ENCODE measurements around the gene ALAD. TPM values are rescaled to one million over a fixed set of nuclear protein-coding genes. Genes with fewer than 3 reads are reported as not detected.
A peak's percentile ranks its signal among the peaks of the same experiment; 100 is the strongest.

The ALAD gene
- total and polyA plus RNA-seq, 9 of the 15 experiments (the other 6 are each of a cell fraction or from before 2014, with no cell fraction given) = 1.3 to 12.7 (median 6.8) TPM

DNA sequence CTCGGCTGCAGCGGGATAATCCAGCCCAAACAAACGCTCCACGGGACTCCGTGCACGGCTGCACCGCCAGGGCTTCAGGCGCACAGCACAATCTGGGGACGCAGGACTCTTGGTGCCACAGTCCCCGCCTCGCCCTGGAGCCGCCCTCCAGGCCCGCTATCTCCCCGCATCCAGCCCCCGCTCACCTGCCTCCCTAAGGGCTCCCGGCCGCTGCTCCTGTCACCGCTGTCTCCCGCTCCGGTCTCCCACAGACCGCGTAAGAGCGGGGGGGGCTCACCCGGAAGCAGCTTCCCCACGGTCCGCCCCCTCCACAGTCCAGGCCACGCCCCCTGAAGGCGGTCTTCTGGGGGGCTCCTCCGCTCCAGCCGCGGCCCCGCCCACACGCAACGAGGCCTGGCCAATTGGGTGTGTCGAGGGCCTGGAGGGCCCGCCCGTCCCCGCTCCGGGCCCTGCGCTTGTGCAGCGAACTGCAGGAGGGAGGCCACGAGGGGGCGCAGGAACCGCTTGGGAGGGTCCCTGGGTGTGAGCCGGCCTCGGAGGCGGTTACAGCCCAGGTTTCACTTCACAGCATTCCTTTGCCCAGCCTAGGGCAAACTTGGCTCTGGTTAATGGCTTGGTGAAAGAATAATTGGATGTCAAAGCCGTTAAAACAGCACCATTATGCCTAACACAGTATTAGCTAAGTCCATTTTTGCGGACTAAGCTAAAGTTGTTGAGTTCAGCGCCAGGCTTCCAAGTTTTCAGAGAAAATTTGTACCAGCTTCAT is at the start of gene ALAD (continued):
- TF ChIP-seq MECOM (CRISPR knock-in tag; IDR thresholded peaks at IDR 0.05) = no peak
- TF ChIP-seq, protein P1, sequence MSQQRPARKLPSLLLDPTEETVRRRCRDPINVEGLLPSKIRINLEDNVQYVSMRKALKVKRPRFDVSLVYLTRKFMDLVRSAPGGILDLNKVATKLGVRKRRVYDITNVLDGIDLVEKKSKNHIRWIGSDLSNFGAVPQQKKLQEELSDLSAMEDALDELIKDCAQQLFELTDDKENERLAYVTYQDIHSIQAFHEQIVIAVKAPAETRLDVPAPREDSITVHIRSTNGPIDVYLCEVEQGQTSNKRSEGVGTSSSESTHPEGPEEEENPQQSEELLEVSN (IDR thresholded peaks at IDR 0.05; ENCODE audit: borderline replicate concordance in 1 of 2, extremely low read depth in 1 of 2, insufficient read depth in 1 of 2, insufficient read length in 1 of 2, low read depth in 1 of 2, low read length in 1 of 2, poor library complexity in 1 of 2, severe bottlenecking in 1 of 2) = peak; percentile 15 to 53
- no peak for TF ChIP-seq ZBTB17 (CRISPR knock-in tag; IDR thresholded peaks at IDR 0.05)
- TF ChIP-seq ZEB2 (IDR thresholded peaks at IDR 0.05) = peak; percentile 60; the same call in 1 of the 2 replicates
- TF ChIP-seq FOXJ3 (CRISPR knock-in tag; IDR thresholded peaks at IDR 0.05) = no peak
- TF ChIP-seq ZNF263 (CRISPR knock-in tag; IDR thresholded peaks at IDR 0.05; ENCODE audit: borderline replicate concordance) = peak; percentile 86
- TF ChIP-seq CBX1 (IDR thresholded peaks at IDR 0.05; ENCODE audit: low read depth) = peak; percentile 85
- no peak for TF ChIP-seq NFATC3 (IDR thresholded peaks at IDR 0.05)
- no peak for TF ChIP-seq TFAM (CRISPR knock-in tag; conservative IDR thresholded peaks at IDR 0.05)
- peak; percentile 81 for TF ChIP-seq ELF2 (CRISPR knock-in tag; IDR thresholded peaks at IDR 0.05)
- TF ChIP-seq, protein P2, sequence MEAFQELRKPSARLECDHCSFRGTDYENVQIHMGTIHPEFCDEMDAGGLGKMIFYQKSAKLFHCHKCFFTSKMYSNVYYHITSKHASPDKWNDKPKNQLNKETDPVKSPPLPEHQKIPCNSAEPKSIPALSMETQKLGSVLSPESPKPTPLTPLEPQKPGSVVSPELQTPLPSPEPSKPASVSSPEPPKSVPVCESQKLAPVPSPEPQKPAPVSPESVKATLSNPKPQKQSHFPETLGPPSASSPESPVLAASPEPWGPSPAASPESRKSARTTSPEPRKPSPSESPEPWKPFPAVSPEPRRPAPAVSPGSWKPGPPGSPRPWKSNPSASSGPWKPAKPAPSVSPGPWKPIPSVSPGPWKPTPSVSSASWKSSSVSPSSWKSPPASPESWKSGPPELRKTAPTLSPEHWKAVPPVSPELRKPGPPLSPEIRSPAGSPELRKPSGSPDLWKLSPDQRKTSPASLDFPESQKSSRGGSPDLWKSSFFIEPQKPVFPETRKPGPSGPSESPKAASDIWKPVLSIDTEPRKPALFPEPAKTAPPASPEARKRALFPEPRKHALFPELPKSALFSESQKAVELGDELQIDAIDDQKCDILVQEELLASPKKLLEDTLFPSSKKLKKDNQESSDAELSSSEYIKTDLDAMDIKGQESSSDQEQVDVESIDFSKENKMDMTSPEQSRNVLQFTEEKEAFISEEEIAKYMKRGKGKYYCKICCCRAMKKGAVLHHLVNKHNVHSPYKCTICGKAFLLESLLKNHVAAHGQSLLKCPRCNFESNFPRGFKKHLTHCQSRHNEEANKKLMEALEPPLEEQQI (IDR thresholded peaks at IDR 0.05) = no peak
- peak; percentile 85 for TF ChIP-seq CXXC5 (CRISPR knock-in tag; IDR thresholded peaks at IDR 0.05)
- peak; percentile 92 for TF ChIP-seq GABPB1 (CRISPR knock-in tag; IDR thresholded peaks at IDR 0.05)
- TF ChIP-seq, protein P3, sequence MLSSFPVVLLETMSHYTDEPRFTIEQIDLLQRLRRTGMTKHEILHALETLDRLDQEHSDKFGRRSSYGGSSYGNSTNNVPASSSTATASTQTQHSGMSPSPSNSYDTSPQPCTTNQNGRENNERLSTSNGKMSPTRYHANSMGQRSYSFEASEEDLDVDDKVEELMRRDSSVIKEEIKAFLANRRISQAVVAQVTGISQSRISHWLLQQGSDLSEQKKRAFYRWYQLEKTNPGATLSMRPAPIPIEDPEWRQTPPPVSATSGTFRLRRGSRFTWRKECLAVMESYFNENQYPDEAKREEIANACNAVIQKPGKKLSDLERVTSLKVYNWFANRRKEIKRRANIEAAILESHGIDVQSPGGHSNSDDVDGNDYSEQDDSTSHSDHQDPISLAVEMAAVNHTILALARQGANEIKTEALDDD (IDR thresholded peaks at IDR 0.05) = no peak
- no peak for TF ChIP-seq ZNF184 (CRISPR knock-in tag; IDR thresholded peaks at IDR 0.05)
- TF ChIP-seq, protein P4, sequence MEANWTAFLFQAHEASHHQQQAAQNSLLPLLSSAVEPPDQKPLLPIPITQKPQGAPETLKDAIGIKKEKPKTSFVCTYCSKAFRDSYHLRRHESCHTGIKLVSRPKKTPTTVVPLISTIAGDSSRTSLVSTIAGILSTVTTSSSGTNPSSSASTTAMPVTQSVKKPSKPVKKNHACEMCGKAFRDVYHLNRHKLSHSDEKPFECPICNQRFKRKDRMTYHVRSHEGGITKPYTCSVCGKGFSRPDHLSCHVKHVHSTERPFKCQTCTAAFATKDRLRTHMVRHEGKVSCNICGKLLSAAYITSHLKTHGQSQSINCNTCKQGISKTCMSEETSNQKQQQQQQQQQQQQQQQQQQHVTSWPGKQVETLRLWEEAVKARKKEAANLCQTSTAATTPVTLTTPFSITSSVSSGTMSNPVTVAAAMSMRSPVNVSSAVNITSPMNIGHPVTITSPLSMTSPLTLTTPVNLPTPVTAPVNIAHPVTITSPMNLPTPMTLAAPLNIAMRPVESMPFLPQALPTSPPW (CRISPR knock-in tag; IDR thresholded peaks at IDR 0.05) = peak; percentile 100
- peak; percentile 99 for TF ChIP-seq CC2D1A (IDR thresholded peaks at IDR 0.05)
- peak; percentile 90 for TF ChIP-seq GABPA (tag; conservative IDR thresholded peaks at IDR 0.05; ENCODE audit: low read depth)
- TF ChIP-seq GTF2E2 (tag; IDR thresholded peaks at IDR 0.05) = peak; percentile 69; the same call in 1 of the 2 replicates
- no peak for TF ChIP-seq ZNF23 (CRISPR knock-in tag; IDR thresholded peaks at IDR 0.05)
- TF ChIP-seq, protein P5, sequence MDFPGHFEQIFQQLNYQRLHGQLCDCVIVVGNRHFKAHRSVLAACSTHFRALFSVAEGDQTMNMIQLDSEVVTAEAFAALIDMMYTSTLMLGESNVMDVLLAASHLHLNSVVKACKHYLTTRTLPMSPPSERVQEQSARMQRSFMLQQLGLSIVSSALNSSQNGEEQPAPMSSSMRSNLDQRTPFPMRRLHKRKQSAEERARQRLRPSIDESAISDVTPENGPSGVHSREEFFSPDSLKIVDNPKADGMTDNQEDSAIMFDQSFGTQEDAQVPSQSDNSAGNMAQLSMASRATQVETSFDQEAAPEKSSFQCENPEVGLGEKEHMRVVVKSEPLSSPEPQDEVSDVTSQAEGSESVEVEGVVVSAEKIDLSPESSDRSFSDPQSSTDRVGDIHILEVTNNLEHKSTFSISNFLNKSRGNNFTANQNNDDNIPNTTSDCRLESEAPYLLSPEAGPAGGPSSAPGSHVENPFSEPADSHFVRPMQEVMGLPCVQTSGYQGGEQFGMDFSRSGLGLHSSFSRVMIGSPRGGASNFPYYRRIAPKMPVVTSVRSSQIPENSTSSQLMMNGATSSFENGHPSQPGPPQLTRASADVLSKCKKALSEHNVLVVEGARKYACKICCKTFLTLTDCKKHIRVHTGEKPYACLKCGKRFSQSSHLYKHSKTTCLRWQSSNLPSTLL (IDR thresholded peaks at IDR 0.05) = peak; percentile 98
